Esophagus squamous epithelium (tissue), 5 donors: ENCODE data around the gene ACP4. TPM values are rescaled to one million over a fixed set of nuclear protein-coding genes. Genes with fewer than 3 reads are reported as not detected.

ENCODE experiments used
- DNase-seq: peaks from one replicate; lab custom pipeline; 2025; lab: John Stamatoyannopoulos, UW
- H3K27ac ChIP-seq, 4 donors: fragments of 200-600 bp; sonication (generic); one replicate each; pipeline ENCODE4 v1.5.1; 2016 to 2019; ENCODE audit warnings: mild to moderate bottlenecking in 1 of 4
- H3K27me3 ChIP-seq, 4 donors: fragments of 200-600 bp; sonication (generic); 1 replicate in 3 of 4; 2 replicates in 1 of 4; pipeline versions ENCODE4 v1.5.1 to v1.6.0; 2017 to 2021; ENCODE audit warnings: antibody characterized with exemption in 1 of 4
- H3K36me3 ChIP-seq, 3 donors: fragments of 200-600 bp; sonication (generic); one replicate each; pipeline ENCODE4 v1.5.1; 2016 to 2019
- H3K4me1 ChIP-seq, 3 donors: fragments of 200-600 bp; sonication (generic); one replicate each; pipeline ENCODE4 v1.5.1; 2017 to 2019
- H3K4me3 ChIP-seq, 4 donors: fragments of 200-600 bp; sonication (generic); 1 replicate in 3 of 4; 2 replicates in 1 of 4; pipeline ENCODE4 v1.5.1; 2016 to 2019; ENCODE audit warnings: mild to moderate bottlenecking in 2 of 4, moderate library complexity in 1 of 4
- H3K9me3 ChIP-seq, 3 donors: fragments of 200-600 bp; sonication (generic); one replicate each; pipeline ENCODE4 v1.5.1; 2016 to 2019
- POLR2A ChIP-seq, 4 donors: fragments of 450-650 bp; IDR thresholded peaks; one replicate each; pipeline ENCODE4 v1.6.1; 2017; ENCODE audit warnings: antibody characterized with exemption in 4 of 4, mild to moderate bottlenecking in 4 of 4, moderate library complexity in 3 of 4
- WGBS, 2 donors: methylation state at CpG; one replicate each; pipeline ENCODE4 v1.1.5; 2018; 5-methylcytosine and 5-hydroxymethylcytosine counted together
- intact Hi-C: fragments of 100-400 bp; cut with DNase I; formaldehyde crosslinking; loops from one replicate; pipeline ENCODE4 v1.15.0; 2022
- total RNA-seq, 4 donors: library from RNA; depleted of rRNA; stranded (reverse); fragments of >200 nt; gene quantifications; one replicate each; pipeline ENCODE4 v1.1.0, GENCODE V29; 2016
- TF ChIP-seq, protein P1 (sequence below), 6 experiments: fragments of 450-650 bp in 4 of 6; fragments of 200-600 bp in 2 of 6; sonication (generic) in 2 of 6; IDR thresholded peaks; one replicate each; pipeline ENCODE4 v1.5.1; 2016 to 2019; ENCODE audit warnings: antibody characterized with exemption in 6 of 6, mild to moderate bottlenecking in 4 of 6, moderate library complexity in 4 of 6
- donor health status: DM: yes; HTN: yes; CAD: no.

ACP4 gene
- total RNA-seq, 4 donors from 2014 or later: not detected

DNA sequence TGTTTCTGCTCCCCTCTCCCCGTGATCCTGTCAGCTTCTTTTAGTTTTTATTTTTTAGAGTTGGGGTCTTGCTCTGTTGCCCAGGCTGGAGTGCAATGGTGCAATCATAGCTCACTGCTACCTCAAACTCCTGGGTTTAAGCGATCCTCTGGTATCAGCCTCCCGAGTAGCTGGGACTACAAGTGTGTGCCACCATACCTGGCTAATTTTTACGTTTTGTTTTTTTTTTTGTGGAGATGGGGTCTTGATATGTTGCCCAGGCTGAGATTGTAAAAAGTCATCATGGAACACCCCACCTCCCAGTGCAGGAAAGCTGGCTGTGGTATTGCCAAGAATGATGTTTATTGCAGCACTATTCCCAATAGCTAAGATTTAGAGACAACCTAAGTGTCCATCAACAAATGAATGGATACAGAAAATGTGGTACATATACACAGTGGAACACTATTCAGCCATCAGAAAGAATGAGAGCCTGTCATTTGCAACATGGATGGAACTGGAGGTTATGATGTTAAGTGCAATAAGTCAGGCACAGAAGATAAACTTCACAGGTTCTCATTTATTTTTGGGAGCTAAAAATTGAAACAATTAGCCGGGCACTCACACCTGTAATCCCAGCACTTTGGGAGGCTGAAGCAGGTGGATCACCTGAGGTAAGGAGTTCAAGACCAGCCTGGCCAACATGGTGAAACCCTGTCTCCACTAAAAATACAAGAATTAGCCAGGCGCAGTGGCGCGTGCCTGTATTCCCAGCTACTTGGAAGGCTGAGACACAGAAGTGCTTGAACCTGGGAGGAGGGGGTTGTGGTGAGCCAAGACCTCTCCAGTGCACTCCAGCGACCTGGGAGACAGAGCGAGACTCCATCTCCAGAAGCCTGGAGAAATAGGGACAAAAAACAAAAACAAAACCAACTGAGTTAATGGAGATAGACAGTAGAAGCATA is 49.8 kb downstream of the ACP4 start:
- peaks cover 0 to 11% (median 0%) of the 10 kb centered on the region in 3 donors for H3K9me3 ChIP-seq
- H3K36me3 ChIP-seq: no peaks in the 10 kb centered on the region
- TF ChIP-seq, protein P1, sequence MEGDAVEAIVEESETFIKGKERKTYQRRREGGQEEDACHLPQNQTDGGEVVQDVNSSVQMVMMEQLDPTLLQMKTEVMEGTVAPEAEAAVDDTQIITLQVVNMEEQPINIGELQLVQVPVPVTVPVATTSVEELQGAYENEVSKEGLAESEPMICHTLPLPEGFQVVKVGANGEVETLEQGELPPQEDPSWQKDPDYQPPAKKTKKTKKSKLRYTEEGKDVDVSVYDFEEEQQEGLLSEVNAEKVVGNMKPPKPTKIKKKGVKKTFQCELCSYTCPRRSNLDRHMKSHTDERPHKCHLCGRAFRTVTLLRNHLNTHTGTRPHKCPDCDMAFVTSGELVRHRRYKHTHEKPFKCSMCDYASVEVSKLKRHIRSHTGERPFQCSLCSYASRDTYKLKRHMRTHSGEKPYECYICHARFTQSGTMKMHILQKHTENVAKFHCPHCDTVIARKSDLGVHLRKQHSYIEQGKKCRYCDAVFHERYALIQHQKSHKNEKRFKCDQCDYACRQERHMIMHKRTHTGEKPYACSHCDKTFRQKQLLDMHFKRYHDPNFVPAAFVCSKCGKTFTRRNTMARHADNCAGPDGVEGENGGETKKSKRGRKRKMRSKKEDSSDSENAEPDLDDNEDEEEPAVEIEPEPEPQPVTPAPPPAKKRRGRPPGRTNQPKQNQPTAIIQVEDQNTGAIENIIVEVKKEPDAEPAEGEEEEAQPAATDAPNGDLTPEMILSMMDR (IDR thresholded peaks at IDR 0.05): no peak
- TF ChIP-seq POLR2A (IDR thresholded peaks at IDR 0.05): no peak
- DNase-seq: no peak
- H3K27ac ChIP-seq: no peak overlapping the region
- H3K4me3 ChIP-seq: no peak overlapping the region
- H3K27me3 ChIP-seq: peaks cover 0 to 57% (median 0%) of the 10 kb centered on the region in 4 donors
- intact Hi-C loops: no loop called here
- 74 to 80% methylated on average over 7 to 10 of the region's 10 CpGs for WGBS, 2 donors
- H3K4me1 ChIP-seq: peaks cover 0 to 25% (median 5%) of the 10 kb centered on the region in 3 donors

GRCh38 chr19:50842130-50842529 is 51.9 kb downstream of the ACP4 start:
- peaks cover 0 to 4% (median 0%) of the 10 kb centered on the region in 3 donors for H3K4me1 ChIP-seq
- peaks cover 0 to 44% (median 0%) of the 10 kb centered on the region in 4 donors for H3K27me3 ChIP-seq
- H3K36me3 ChIP-seq: no peaks in the 10 kb centered on the region
- intact Hi-C loops: no loop called here
- H3K9me3 ChIP-seq: peaks cover 0 to 11% (median 0%) of the 10 kb centered on the region in 3 donors
- 60 to 72% methylated on average over 5 to 6 of the region's 6 CpGs for WGBS, 2 donors
- no peak overlapping the region for H3K4me3 ChIP-seq
- H3K27ac ChIP-seq: no peak overlapping the region
- DNase-seq: no peak
- no peak for TF ChIP-seq POLR2A (IDR thresholded peaks at IDR 0.05)
- TF ChIP-seq, protein P1 (IDR thresholded peaks at IDR 0.05): no peak

DNA sequence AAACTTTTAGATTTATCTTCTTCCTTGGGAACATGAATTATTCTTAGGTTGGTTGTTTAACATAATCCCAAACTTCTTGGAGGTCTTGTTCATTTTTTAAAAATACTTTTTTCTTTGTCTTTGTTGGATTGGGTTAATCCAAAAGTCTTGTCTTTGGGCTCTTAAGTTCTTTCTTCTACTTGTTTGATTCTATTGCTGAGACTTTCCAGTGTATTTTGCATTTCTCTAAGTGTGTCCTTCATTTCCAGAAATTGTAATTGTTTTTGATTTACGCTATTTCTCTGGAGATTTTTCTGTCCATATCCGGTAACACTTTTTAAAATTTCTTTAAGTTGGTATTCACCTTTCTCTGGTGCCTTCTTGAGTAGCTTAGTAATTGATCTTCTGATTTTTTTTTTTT is 53.0 kb downstream of the ACP4 start:
- intact Hi-C loops: no loop called here
- 86 to 90% methylated on average over 2 of the region's 2 CpGs for WGBS, 2 donors
- Histone ChIP-seq H3K27me3 (peaks cover 0 to 37% (median 0%) of the 10 kb centered on the region in 4 donors), H3K4me3 (no peak overlapping the region), H3K9me3 (peaks cover 0 to 11% (median 0%) of the 10 kb centered on the region in 3 donors), H3K36me3 (no peaks in the 10 kb centered on the region), H3K4me1 (no peaks in the 10 kb centered on the region), H3K27ac (no peak overlapping the region)
- TF ChIP-seq POLR2A (IDR thresholded peaks at IDR 0.05): no peak
- TF ChIP-seq, protein P1 (IDR thresholded peaks at IDR 0.05): no peak
- no peak for DNase-seq

GRCh38 chr19:50843701-50844221 is 53.5 kb downstream of the ACP4 start:
- no peaks in the 10 kb centered on the region for H3K36me3 ChIP-seq
- no peak for DNase-seq
- no peak overlapping the region for H3K4me3 ChIP-seq
- H3K27ac ChIP-seq: no peak overlapping the region
- TF ChIP-seq POLR2A (IDR thresholded peaks at IDR 0.05): no peak
- TF ChIP-seq, protein P1 (IDR thresholded peaks at IDR 0.05): no peak
- 77 to 83% methylated on average over 5 to 6 of the region's 7 CpGs for WGBS, 2 donors
- no peaks in the 10 kb centered on the region for H3K4me1 ChIP-seq
- H3K9me3 ChIP-seq: peaks cover 0 to 11% (median 0%) of the 10 kb centered on the region in 3 donors
- intact Hi-C loops: no loop called here
- peaks cover 0 to 37% (median 0%) of the 10 kb centered on the region in 4 donors for H3K27me3 ChIP-seq
